A549 (cell line): ENCODE results near the gene ADAD2. TPM values are rescaled to one million over a fixed set of nuclear protein-coding genes. Genes with fewer than 3 reads are reported as not detected.

Experiments
- ATAC-seq, 2 experiments: fragments of 200-7000 bp in 1 of 2; fragments of >200 bp in 1 of 2; cut with Nextera tagmentation in 1 of 2; cut with Tn5 transposase in 1 of 2; 3 replicates each; pipeline versions ENCODE4 v1.8.0 to v1.9.1; 2018 to 2020; ENCODE audit warnings: mild to moderate bottlenecking in 1 of 2, moderate library complexity in 1 of 2
- CTCF ChIA-PET: fragments of 300-600 bp; sonication (Branson Sonifier 250); formaldehyde crosslinking; extraction: SDS; loops from one replicate; lab custom pipeline; 2021; ENCODE audit warnings: antibody characterized with exemption, inconsistent platforms; lab: Yijun Ruan, JAX
- POLR2A ChIA-PET: fragments of 350-600 bp; formaldehyde crosslinking; extraction: SDS; loops from one replicate; lab custom pipeline; 2021; ENCODE audit warnings: antibody characterized with exemption, inconsistent platforms; lab: Yijun Ruan, JAX
- DNase-seq, 2 experiments: peaks; one replicate each; pipeline versions ENCODE4 v3.0.0 to v3.0.0-alpha.2; 2011 to 2016; ENCODE audit warnings: low read depth in 1 of 2, low spot score in 1 of 2
- FAIRE-seq: peaks from 2 replicates; lab custom pipeline; 2011; peaks lifted over from hg19 to GRCh38; lab: Jason Lieb, UNC
- H3K27ac ChIP-seq, 2 experiments: fragments of >200 bp; sonication (Bioruptor Twin); formaldehyde crosslinking; 3 replicates each; pipeline ENCODE4 v1.5.1; 2016 to 2017
- H3K4me1 ChIP-seq: fragments of >200 bp; sonication (Bioruptor Twin); formaldehyde crosslinking; 3 replicates; pipeline ENCODE4 v1.6.1; 2016
- H3K4me2 ChIP-seq: fragments of >200 bp; sonication (Bioruptor Twin); formaldehyde crosslinking; 3 replicates; pipeline ENCODE4 v1.6.1; 2016
- H3K4me3 ChIP-seq: fragments of >200 bp; sonication (Bioruptor Twin); formaldehyde crosslinking; 3 replicates; pipeline ENCODE4 v1.5.1; 2016
- H3K9me3 ChIP-seq: fragments of >200 bp; sonication (Bioruptor Twin); formaldehyde crosslinking; 3 replicates; pipeline ENCODE4 v1.6.1; 2016
- BCL3 ChIP-seq: fragments of >200 bp; sonication (Bioruptor Twin); formaldehyde crosslinking; IDR thresholded peaks from 3 replicates; pipeline ENCODE4 v1.6.1; 2016
- CBX2 ChIP-seq: fragments of 200-600 bp; sonication (generic); IDR thresholded peaks from 2 replicates; pipeline ENCODE4 v1.6.1; 2016; ENCODE audit warnings: low read depth, mild to moderate bottlenecking, borderline replicate concordance
- CBX8 ChIP-seq: fragments of 200-600 bp; sonication (generic); IDR thresholded peaks from 2 replicates; pipeline ENCODE4 v1.6.1; 2016
- CHD4 ChIP-seq: fragments of 200-600 bp; sonication (generic); IDR thresholded peaks from 2 replicates; pipeline ENCODE4 v1.6.1; 2016; ENCODE audit warnings: antibody characterized with exemption, mild to moderate bottlenecking, borderline replicate concordance
- E2F6 ChIP-seq: IDR thresholded peaks from 2 replicates; pipeline ENCODE4 v1.6.1; 2012; ENCODE audit warnings: low read depth, borderline replicate concordance
- EHF ChIP-seq: fragments of 250-450 bp; sonication (Bioruptor Pico); IDR thresholded peaks from 2 replicates; pipeline ENCODE4 v1.5.0; 2020; ENCODE audit warnings: mild to moderate bottlenecking
- ELK1 ChIP-seq: fragments of 150-350 bp; IDR thresholded peaks from 2 replicates; pipeline ENCODE4 v1.6.1; 2014; ENCODE audit warnings: low read depth, mild to moderate bottlenecking, low read length
- EP300 ChIP-seq, 2 experiments: fragments of >200 bp; sonication (Bioruptor Twin); formaldehyde crosslinking; IDR thresholded peaks; 2 replicates in 1 of 2; 3 replicates in 1 of 2; pipeline ENCODE4 v1.6.1; 2016 to 2017
- FOSB ChIP-seq: fragments of 250-450 bp; sonication (Bioruptor Pico); IDR thresholded peaks from 2 replicates; pipeline ENCODE4 v1.5.0; 2020; ENCODE audit warnings: mild to moderate bottlenecking, moderate library complexity
- FOSL2 ChIP-seq, 2 experiments: fragments of 450-650 bp in 1 of 2; fragments of >200 bp in 1 of 2; sonication (Bioruptor Twin) in 1 of 2; formaldehyde crosslinking; IDR thresholded peaks; 2 replicates each; pipeline versions ENCODE4 v1.5.0 to v1.6.1; 2016 to 2020; ENCODE audit warnings: mild to moderate bottlenecking in 1 of 2, moderate library complexity in 1 of 2
- HES2 ChIP-seq: fragments of >200 bp; sonication (Bioruptor Twin); formaldehyde crosslinking; IDR thresholded peaks from 2 replicates; pipeline ENCODE4 v1.6.1; 2016
- HOXB13 ChIP-seq: fragments of 250-450 bp; sonication (Bioruptor Pico); IDR thresholded peaks from 2 replicates; pipeline ENCODE4 v1.5.0; 2020; ENCODE audit warnings: low read depth, mild to moderate bottlenecking, moderate library complexity
- JUN ChIP-seq, 2 experiments: fragments of >200 bp; sonication (Bioruptor Twin); formaldehyde crosslinking; IDR thresholded peaks; 2 replicates in 1 of 2; 3 replicates in 1 of 2; pipeline ENCODE4 v1.6.1; 2016 to 2017
- KDM1A ChIP-seq: fragments of 200-600 bp; sonication (generic); IDR thresholded peaks from 2 replicates; pipeline ENCODE4 v1.6.1; 2016; ENCODE audit warnings: low read depth, mild to moderate bottlenecking
- MAFK ChIP-seq: fragments of 450-650 bp; IDR thresholded peaks from 2 replicates; pipeline ENCODE4 v1.6.1; 2014; ENCODE audit not compliant: partially characterized antibody
- MAX ChIP-seq: IDR thresholded peaks from 2 replicates; pipeline ENCODE4 v1.6.1; 2012
- MAZ ChIP-seq: fragments of 150-350 bp; IDR thresholded peaks from 2 replicates; pipeline ENCODE4 v1.6.1; 2014; ENCODE audit warnings: antibody characterized with exemption, low read depth, low read length, borderline replicate concordance
- MYC ChIP-seq: IDR thresholded peaks from 2 replicates; pipeline ENCODE4 v1.6.1; 2012; ENCODE audit warnings: mild to moderate bottlenecking, inconsistent platforms, low read length, improper control_type of control experiment, borderline replicate concordance
- POLR2A ChIP-seq: IDR thresholded peaks from 2 replicates; pipeline ENCODE4 v1.6.1; 2012; ENCODE audit warnings: mild to moderate bottlenecking, low read length
- POLR2AphosphoS2 ChIP-seq: conservative IDR thresholded peaks from 2 replicates; pipeline ENCODE4 v1.6.1; 2012; ENCODE audit warnings: low read length, improper control_type of control experiment, inconsistent platforms
- RAD21 ChIP-seq, 2 experiments: fragments of >200 bp in 1 of 2; sonication (Bioruptor Twin) in 1 of 2; formaldehyde crosslinking in 1 of 2; IDR thresholded peaks in 1 of 2; conservative IDR thresholded peaks in 1 of 2; 2 replicates in 1 of 2; 3 replicates in 1 of 2; pipeline ENCODE4 v1.6.1; 2012 to 2018; ENCODE audit warnings: inconsistent platforms in 1 of 2
- RFX5 ChIP-seq: fragments of 450-650 bp; IDR thresholded peaks from 2 replicates; pipeline ENCODE4 v1.7.1; 2014; ENCODE audit warnings: antibody characterized with exemption, mild to moderate bottlenecking, moderate library complexity
- SMC3 ChIP-seq: fragments of >200 bp; sonication (Bioruptor Twin); formaldehyde crosslinking; IDR thresholded peaks from 3 replicates; pipeline ENCODE4 v1.6.1; 2018; ENCODE audit warnings: inconsistent platforms
- SREBF2 ChIP-seq: fragments of 450-650 bp; IDR thresholded peaks from 2 replicates; pipeline ENCODE4 v1.6.1; 2014; ENCODE audit warnings: mild to moderate bottlenecking, moderate library complexity
- TFCP2L1 ChIP-seq: fragments of 250-450 bp; sonication (Bioruptor Pico); IDR thresholded peaks from 2 replicates; pipeline ENCODE4 v1.5.0; 2021; ENCODE audit warnings: mild to moderate bottlenecking
- ZFP36 ChIP-seq: fragments of 450-650 bp; IDR thresholded peaks from 2 replicates; pipeline ENCODE4 v1.6.1; 2014; ENCODE audit warnings: borderline replicate concordance; ENCODE audit not compliant: partially characterized antibody
- ZSCAN20 ChIP-seq: fragments of 250-450 bp; sonication (Bioruptor Pico); IDR thresholded peaks from 2 replicates; pipeline ENCODE4 v1.8.0; 2022; ENCODE audit warnings: mild to moderate bottlenecking, moderate library complexity
- WGBS: methylation state at CpG from one replicate; pipeline ENCODE4 v1.1.6; 2017; ENCODE audit errors: missing lambda C conversion rate; 5-methylcytosine and 5-hydroxymethylcytosine counted together
- polyA plus RNA-seq, 4 experiments: library from polyadenylated mRNA; depleted of rRNA in 3 of 4; stranded (reverse); fragments of >200 nt; fragmentation: RNase III in 1 of 4; extraction: RNeasy Plus Mini Kit Qiagen cat#74134 plus additional on column Dnase treatment in 1 of 4; gene quantifications; 2 replicates in 3 of 4; 3 replicates in 1 of 4; pipeline ENCODE4 v1.2.3, GENCODE V29; 2011 to 2017
- TF ChIP-seq, protein P1 (sequence below): fragments of 250-450 bp; sonication (Bioruptor Pico); IDR thresholded peaks from 2 replicates; pipeline ENCODE4 v1.5.0; 2020; ENCODE audit warnings: low read depth, mild to moderate bottlenecking, moderate library complexity
- TF ChIP-seq, protein P2 (sequence below): IDR thresholded peaks from 2 replicates; pipeline ENCODE4 v1.6.1; 2012

ADAD2 gene
- polyA plus RNA-seq, 2 of the 4 experiments (the other 2 are of a cell fraction): not detected

DNA sequence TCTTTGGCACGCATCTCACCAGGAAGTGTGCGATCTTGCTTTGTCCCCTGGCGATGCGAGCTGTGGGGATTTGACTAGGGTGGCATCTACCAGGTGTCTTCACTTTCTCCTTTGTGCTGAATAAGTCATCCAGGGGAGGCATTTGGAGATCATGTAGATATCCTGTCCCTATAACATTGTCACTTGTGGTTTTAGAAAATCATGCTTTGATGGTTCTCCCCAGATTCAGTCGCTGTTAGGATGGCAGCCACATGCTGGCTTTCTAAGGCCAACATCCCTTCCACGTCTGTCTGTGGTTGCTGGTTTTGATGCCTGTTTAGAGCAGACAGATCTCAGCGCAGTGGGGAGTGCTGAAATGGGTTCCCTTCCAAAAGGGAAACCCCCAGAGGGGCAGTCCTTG, 2.5 kb downstream of the ADAD2 start:
- ChIA-PET POLR2A (no interaction called here), CTCF (interaction anchor here (1.1 kb wide), 1 partner anchor 27 kb away, joined by 3 read pairs; no protein-coding TSS in a partner anchor)

GRCh38 chr16:84194018-84194417, 3.1 kb downstream of the ADAD2 start:
- CTCF ChIA-PET: interaction anchor here (1.1 to 2.1 kb wide), 3 partner anchors 16 to 105 kb away, joined by 3 to 5 read pairs (median 3); no protein-coding TSS in a partner anchor
- Histone ChIP-seq H3K4me3 (no peak overlapping the region), H3K4me1 (no peaks in the 10 kb centered on the region), H3K4me2 (no peak overlapping the region), H3K27ac (no peak overlapping the region), H3K9me3 (no peaks in the 10 kb centered on the region)
- ATAC-seq (no peak), FAIRE-seq (no peak), DNase-seq (no peak)
- POLR2A ChIA-PET: no interaction called here
- TF ChIP-seq ZFP36: no peak
- TF ChIP-seq RAD21 (conservative IDR thresholded peaks at IDR 0.05 in 1 of 2, IDR thresholded peaks at IDR 0.05 in 1 of 2): no peak
- no peak for TF ChIP-seq EP300 (IDR thresholded peaks at IDR 0.05)
- no peak for TF ChIP-seq POLR2AphosphoS2
- TF ChIP-seq TFCP2L1 (CRISPR knock-in tag): no peak
- 76% methylated on average over 11 of the region's 11 CpGs for WGBS

More for the DNA sequence above, 2.5 kb downstream of the ADAD2 start:
- no peak overlapping the region for H3K4me3 ChIP-seq
- no peak for DNase-seq
- H3K27ac ChIP-seq: no peak overlapping the region
- TF ChIP-seq MAZ (no peak), EHF (CRISPR knock-in tag) (no peak), KDM1A (no peak), BCL3 (no peak), FOSL2 (IDR thresholded peaks at IDR 0.05) (no peak), FOSL2 (CRISPR knock-in tag; IDR thresholded peaks at IDR 0.05) (no peak), EP300 (IDR thresholded peaks at IDR 0.05) (no peak), FOSB (no peak), RFX5 (no peak), MYC (no peak), POLR2A (no peak), JUN (IDR thresholded peaks at IDR 0.05) (no peak), HES2 (no peak), CHD4 (no peak), SMC3 (no peak), ZSCAN20 (CRISPR knock-in tag) (no peak), ZFP36 (no peak), POLR2AphosphoS2 (no peak)
- H3K9me3 ChIP-seq: no peaks in the 10 kb centered on the region
- no peak for FAIRE-seq
- no peak overlapping the region for H3K4me2 ChIP-seq
- ATAC-seq: no peak
- no peaks in the 10 kb centered on the region for H3K4me1 ChIP-seq
- 81% methylated on average over 7 of the region's 7 CpGs for WGBS

DNA sequence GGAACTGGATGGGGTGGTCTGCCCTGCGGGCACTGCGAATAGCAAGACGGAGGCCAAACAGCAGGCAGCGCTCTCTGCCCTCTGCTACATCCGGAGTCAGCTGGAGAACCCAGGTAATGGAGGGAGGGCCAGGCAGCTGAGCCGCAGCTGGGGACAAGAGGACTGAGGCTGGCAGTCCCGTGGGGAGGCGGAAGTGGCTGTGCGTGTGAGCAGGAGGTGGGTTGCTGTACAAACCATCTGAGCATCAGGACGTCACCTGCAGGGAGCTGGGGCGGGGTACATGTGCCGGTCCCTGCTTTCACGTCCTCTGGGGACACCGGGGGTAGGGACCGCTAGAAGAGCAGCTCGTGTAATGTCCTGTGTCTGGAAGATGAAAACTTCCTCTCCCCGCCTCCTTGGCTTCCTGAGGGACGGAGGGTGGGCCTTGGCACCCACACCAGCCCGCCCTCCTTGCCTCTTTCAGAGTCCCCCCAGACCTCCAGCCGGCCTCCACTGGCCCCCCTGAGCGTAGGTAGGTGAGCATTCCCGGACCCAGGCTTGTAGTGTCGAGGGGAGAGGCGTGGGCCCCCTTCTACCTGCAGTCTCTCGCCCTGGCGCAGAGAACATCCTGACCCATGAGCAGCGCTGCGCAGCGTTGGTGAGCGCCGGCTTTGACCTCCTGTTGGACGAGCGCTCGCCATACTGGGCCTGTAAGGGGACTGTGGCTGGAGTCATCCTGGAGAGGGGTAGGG, 3.7 kb downstream of the ADAD2 start:
- WGBS: 78% methylated on average over 32 of the region's 34 CpGs
- POLR2A ChIA-PET: no interaction called here
- FAIRE-seq: no peak
- DNase-seq: no peak
- H3K4me1 ChIP-seq: no peaks in the 10 kb centered on the region
- H3K27ac ChIP-seq: no peak overlapping the region
- H3K4me2 ChIP-seq: no peak overlapping the region
- ATAC-seq: no peak
- no peak overlapping the region for H3K4me3 ChIP-seq
- H3K9me3 ChIP-seq: no peaks in the 10 kb centered on the region
- CTCF ChIA-PET: interaction anchor here (0.9 to 2.6 kb wide), 5 partner anchors 7 to 311 kb away, joined by 3 to 21 read pairs (median 4); partner anchors contain the start of gene TAF1C
- TF ChIP-seq POLR2A (no peak), MAX (no peak), MAFK (no peak), EHF (CRISPR knock-in tag) (no peak), CHD4 (no peak), ELK1 (no peak), SREBF2 (no peak), CBX8 (no peak), E2F6 (no peak), CBX2 (no peak), HOXB13 (no peak)
- TF ChIP-seq, protein P1, sequence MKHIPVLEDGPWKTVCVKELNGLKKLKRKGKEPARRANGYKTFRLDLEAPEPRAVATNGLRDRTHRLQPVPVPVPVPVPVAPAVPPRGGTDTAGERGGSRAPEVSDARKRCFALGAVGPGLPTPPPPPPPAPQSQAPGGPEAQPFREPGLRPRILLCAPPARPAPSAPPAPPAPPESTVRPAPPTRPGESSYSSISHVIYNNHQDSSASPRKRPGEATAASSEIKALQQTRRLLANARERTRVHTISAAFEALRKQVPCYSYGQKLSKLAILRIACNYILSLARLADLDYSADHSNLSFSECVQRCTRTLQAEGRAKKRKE (CRISPR knock-in tag): no peak
- TF ChIP-seq, protein P2, sequence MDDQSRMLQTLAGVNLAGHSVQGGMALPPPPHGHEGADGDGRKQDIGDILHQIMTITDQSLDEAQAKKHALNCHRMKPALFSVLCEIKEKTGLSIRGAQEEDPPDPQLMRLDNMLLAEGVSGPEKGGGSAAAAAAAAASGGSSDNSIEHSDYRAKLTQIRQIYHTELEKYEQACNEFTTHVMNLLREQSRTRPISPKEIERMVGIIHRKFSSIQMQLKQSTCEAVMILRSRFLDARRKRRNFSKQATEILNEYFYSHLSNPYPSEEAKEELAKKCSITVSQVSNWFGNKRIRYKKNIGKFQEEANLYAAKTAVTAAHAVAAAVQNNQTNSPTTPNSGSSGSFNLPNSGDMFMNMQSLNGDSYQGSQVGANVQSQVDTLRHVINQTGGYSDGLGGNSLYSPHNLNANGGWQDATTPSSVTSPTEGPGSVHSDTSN: no peak
